GM12878 (cell line): ENCODE results near the gene IREB2. TPM values are rescaled to one million over a fixed set of nuclear protein-coding genes. Genes with fewer than 3 reads are reported as not detected.

ENCODE experiments used
- BHLHE40 ChIP-seq, 2 experiments: fragments of 450-650 bp in 1 of 2; IDR thresholded peaks; 2 replicates each; pipeline ENCODE4 v1.6.1; 2011 to 2017; ENCODE audit warnings: low read depth in 2 of 2, borderline replicate concordance in 1 of 2, improper control_type of control experiment in 1 of 2, low read length in 1 of 2, mild to moderate bottlenecking in 1 of 2
- CREM ChIP-seq: IDR thresholded peaks from 2 replicates; pipeline ENCODE4 v1.6.1; 2014; ENCODE audit warnings: antibody characterized with exemption, low read depth
- DPF2 ChIP-seq: fragments of 450-650 bp; IDR thresholded peaks from 2 replicates; pipeline ENCODE4 v1.6.1; 2017; ENCODE audit warnings: mild to moderate bottlenecking
- EED ChIP-seq: sonication (generic); IDR thresholded peaks from 2 replicates; pipeline ENCODE4 v1.6.1; 2016; ENCODE audit warnings: antibody characterized with exemption, low read depth
- HCFC1 ChIP-seq: fragments of 150-350 bp; IDR thresholded peaks from 2 replicates; pipeline ENCODE4 v1.6.1; 2014; ENCODE audit warnings: low read length
- JUNB ChIP-seq: IDR thresholded peaks from 2 replicates; pipeline ENCODE4 v1.6.1; 2016; ENCODE audit warnings: antibody characterized with exemption, mild to moderate bottlenecking
- NFYB ChIP-seq: IDR thresholded peaks from 2 replicates; pipeline ENCODE4 v1.6.1; 2011; ENCODE audit warnings: low read depth, mild to moderate bottlenecking, low read length, improper control_type of control experiment, moderate library complexity; ENCODE audit not compliant: insufficient read depth
- NR2C1 ChIP-seq: fragments of 450-650 bp; IDR thresholded peaks from 2 replicates; pipeline ENCODE4 v1.6.1; 2017; ENCODE audit warnings: antibody characterized with exemption, mild to moderate bottlenecking, moderate library complexity
- PAX8 ChIP-seq: fragments of 450-650 bp; IDR thresholded peaks from 2 replicates; pipeline ENCODE4 v1.6.1; 2017; ENCODE audit warnings: mild to moderate bottlenecking, moderate library complexity
- SMC3 ChIP-seq: IDR thresholded peaks from 2 replicates; pipeline ENCODE4 v1.6.1; 2011; ENCODE audit warnings: low read length, improper control_type of control experiment, borderline replicate concordance
- SPI1 ChIP-seq: IDR thresholded peaks from 2 replicates; pipeline ENCODE4 v1.6.1; 2011; ENCODE audit warnings: low read depth, mild to moderate bottlenecking, low read length, moderate library complexity, borderline replicate concordance; ENCODE audit not compliant: insufficient read depth
- TBL1XR1 ChIP-seq: IDR thresholded peaks from 2 replicates; pipeline ENCODE4 v1.6.1; 2012; ENCODE audit warnings: low read depth, low read length, improper control_type of control experiment
- ZBED1 ChIP-seq: IDR thresholded peaks from 2 replicates; pipeline ENCODE4 v1.6.1; 2016; ENCODE audit warnings: borderline replicate concordance
- ZNF384 ChIP-seq: IDR thresholded peaks from 2 replicates; pipeline ENCODE4 v1.6.1; 2012; ENCODE audit warnings: low read depth, mild to moderate bottlenecking, low read length, improper control_type of control experiment, borderline replicate concordance
- polyA plus RNA-seq, 11 experiments: library from polyadenylated mRNA; depleted of rRNA in 4 of 11; unstranded in 6 of 11; stranded (reverse) in 5 of 11; fragments of >200 nt; fragmentation: Nextera tagmentation in 4 of 11; fragmentation: Illumina TruSeq in 1 of 11; extraction: Ambion mirVana in 4 of 11; extraction: Trizol in 1 of 11; gene quantifications; 1 replicate in 1 of 11; 2 replicates in 10 of 11; pipeline versions ENCODE4 v1.2.1 to v1.2.3, GENCODE V29; 2011 to 2016; ENCODE audit warnings: inconsistent platforms in 2 of 11, missing spikeins in 2 of 11, low read depth in 1 of 11
- total RNA-seq, 4 experiments: library from RNA; depleted of rRNA in 3 of 4; stranded (reverse); fragments of >200 nt in 3 of 4; fragmentation: Illumina TruSeq in 1 of 4; extraction: Trizol in 1 of 4; gene quantifications; 2 replicates each; pipeline versions ENCODE4 v1.2.1 to v1.2.3, GENCODE V29; 2013 to 2021
- TF ChIP-seq, protein P1 (sequence below): fragments of 150-350 bp; IDR thresholded peaks from 2 replicates; pipeline ENCODE4 v1.6.1; 2016; ENCODE audit warnings: low read depth, low read length
- TF ChIP-seq, protein P2 (sequence below): fragments of 450-650 bp; formaldehyde crosslinking; IDR thresholded peaks from 2 replicates; pipeline ENCODE4 v1.4.0; 2022; ENCODE audit warnings: mild to moderate bottlenecking, moderate library complexity
- TF ChIP-seq, protein P3 (sequence below): fragments of 450-650 bp; formaldehyde crosslinking; IDR thresholded peaks from 2 replicates; pipeline ENCODE4 v1.4.0; 2020; ENCODE audit warnings: mild to moderate bottlenecking, moderate library complexity

Gene IREB2
- total and polyA plus RNA-seq, 10 of the 15 experiments (the other 5 are each of a cell fraction or from before 2014, with no cell fraction given) = 13.0 to 52.4 (median 24.4) TPM

DNA sequence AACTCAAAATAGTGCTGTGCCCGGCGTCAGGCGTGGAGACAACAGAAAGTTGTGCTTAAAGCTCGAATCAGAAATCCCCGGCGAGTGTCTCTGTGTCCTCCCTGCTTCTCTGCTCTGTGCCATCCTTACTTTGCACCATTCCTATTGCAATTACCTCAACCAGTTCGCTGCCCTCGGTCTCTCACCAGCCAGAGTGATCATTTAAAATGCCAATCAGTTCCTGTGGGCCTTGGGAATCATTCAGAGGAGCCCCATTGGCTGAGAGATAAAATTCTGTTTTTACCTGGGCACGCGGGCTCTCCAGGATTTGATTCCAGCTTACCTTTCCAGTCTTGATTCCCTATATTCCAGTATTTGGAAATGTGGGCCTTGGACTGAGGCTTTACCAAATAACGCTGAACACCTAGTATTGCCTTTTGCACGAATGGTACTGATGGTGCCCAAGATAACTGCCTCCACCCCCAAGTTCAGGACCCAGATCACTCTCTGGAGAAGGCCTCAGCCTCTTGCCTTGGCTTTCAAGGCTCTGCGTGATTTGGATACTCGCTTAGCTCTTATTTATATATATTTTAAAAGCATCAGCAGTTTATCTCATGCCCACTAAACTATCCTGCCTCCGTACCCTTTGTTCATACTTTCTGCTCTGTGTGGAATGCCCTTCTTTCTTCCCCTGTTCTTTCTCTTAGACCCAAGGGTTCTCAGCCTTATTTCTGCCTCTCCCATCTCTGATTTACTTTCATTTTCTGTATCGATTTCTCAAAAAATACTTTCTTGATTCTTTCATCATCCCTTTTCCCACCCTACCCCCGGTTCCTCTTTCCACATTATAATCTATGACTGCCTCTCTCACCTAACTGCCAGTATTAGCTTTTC, 103.1 kb downstream of the IREB2 start (continued):
- TF ChIP-seq, protein P1, sequence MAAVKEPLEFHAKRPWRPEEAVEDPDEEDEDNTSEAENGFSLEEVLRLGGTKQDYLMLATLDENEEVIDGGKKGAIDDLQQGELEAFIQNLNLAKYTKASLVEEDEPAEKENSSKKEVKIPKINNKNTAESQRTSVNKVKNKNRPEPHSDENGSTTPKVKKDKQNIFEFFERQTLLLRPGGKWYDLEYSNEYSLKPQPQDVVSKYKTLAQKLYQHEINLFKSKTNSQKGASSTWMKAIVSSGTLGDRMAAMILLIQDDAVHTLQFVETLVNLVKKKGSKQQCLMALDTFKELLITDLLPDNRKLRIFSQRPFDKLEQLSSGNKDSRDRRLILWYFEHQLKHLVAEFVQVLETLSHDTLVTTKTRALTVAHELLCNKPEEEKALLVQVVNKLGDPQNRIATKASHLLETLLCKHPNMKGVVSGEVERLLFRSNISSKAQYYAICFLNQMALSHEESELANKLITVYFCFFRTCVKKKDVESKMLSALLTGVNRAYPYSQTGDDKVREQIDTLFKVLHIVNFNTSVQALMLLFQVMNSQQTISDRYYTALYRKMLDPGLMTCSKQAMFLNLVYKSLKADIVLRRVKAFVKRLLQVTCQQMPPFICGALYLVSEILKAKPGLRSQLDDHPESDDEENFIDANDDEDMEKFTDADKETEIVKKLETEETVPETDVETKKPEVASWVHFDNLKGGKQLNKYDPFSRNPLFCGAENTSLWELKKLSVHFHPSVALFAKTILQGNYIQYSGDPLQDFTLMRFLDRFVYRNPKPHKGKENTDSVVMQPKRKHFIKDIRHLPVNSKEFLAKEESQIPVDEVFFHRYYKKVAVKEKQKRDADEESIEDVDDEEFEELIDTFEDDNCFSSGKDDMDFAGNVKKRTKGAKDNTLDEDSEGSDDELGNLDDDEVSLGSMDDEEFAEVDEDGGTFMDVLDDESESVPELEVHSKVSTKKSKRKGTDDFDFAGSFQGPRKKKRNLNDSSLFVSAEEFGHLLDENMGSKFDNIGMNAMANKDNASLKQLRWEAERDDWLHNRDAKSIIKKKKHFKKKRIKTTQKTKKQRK = no peak
- no peak for TF ChIP-seq PAX8
- TF ChIP-seq HCFC1 = no peak
- no peak for TF ChIP-seq ZNF384
- 0 out of 2 replicates have a peak, but pooled peaks have one; percentile 46 for TF ChIP-seq SPI1
- TF ChIP-seq, protein P2, sequence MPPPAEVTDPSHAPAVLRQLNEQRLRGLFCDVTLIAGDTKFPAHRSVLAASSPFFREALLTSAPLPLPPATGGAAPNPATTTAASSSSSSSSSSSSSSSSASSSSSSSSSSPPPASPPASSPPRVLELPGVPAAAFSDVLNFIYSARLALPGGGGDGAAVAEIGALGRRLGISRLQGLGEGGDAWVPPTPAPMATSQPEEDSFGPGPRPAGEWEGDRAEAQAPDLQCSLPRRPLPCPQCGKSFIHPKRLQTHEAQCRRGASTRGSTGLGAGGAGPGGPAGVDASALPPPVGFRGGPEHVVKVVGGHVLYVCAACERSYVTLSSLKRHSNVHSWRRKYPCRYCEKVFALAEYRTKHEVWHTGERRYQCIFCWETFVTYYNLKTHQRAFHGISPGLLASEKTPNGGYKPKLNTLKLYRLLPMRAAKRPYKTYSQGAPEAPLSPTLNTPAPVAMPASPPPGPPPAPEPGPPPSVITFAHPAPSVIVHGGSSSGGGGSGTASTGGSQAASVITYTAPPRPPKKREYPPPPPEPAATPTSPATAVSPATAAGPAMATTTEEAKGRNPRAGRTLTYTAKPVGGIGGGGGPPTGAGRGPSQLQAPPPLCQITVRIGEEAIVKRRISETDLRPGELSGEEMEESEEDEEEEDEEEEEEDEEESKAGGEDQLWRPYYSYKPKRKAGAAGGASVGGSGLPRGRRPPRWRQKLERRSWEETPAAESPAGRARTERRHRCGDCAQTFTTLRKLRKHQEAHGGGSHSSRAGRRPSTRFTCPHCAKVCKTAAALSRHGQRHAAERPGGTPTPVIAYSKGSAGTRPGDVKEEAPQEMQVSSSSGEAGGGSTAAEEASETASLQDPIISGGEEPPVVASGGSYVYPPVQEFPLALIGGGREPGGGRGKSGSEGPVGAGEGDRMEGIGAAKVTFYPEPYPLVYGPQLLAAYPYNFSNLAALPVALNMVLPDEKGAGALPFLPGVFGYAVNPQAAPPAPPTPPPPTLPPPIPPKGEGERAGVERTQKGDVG (CRISPR knock-in tag) = no peak
- TF ChIP-seq BHLHE40 (IDR thresholded peaks at IDR 0.05; ENCODE audit: borderline replicate concordance in 1 of 2, low read depth in 2 of 2, low read length in 1 of 2) = no peak
- no peak for TF ChIP-seq CREM
- no peak for TF ChIP-seq JUNB
- no peak for TF ChIP-seq TBL1XR1
- TF ChIP-seq, protein P3, sequence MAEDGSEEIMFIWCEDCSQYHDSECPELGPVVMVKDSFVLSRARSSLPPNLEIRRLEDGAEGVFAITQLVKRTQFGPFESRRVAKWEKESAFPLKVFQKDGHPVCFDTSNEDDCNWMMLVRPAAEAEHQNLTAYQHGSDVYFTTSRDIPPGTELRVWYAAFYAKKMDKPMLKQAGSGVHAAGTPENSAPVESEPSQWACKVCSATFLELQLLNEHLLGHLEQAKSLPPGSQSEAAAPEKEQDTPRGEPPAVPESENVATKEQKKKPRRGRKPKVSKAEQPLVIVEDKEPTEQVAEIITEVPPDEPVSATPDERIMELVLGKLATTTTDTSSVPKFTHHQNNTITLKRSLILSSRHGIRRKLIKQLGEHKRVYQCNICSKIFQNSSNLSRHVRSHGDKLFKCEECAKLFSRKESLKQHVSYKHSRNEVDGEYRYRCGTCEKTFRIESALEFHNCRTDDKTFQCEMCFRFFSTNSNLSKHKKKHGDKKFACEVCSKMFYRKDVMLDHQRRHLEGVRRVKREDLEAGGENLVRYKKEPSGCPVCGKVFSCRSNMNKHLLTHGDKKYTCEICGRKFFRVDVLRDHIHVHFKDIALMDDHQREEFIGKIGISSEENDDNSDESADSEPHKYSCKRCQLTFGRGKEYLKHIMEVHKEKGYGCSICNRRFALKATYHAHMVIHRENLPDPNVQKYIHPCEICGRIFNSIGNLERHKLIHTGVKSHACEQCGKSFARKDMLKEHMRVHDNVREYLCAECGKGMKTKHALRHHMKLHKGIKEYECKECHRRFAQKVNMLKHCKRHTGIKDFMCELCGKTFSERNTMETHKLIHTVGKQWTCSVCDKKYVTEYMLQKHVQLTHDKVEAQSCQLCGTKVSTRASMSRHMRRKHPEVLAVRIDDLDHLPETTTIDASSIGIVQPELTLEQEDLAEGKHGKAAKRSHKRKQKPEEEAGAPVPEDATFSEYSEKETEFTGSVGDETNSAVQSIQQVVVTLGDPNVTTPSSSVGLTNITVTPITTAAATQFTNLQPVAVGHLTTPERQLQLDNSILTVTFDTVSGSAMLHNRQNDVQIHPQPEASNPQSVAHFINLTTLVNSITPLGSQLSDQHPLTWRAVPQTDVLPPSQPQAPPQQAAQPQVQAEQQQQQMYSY = no peak
- TF ChIP-seq DPF2 = no peak
- TF ChIP-seq NFYB = peak; percentile 76
- no peak for TF ChIP-seq ZBED1
- TF ChIP-seq NR2C1 = no peak
- no peak for TF ChIP-seq EED
- TF ChIP-seq SMC3 = no peak
